ENCODE measurements around the gene IGLL1.
"Not testable (repeated sequence)": the region's sequence is repeated elsewhere in the genome, so short reads cannot be mapped to it uniquely, and the experiment has no call there.

Gene IGLL1

GRCh38 chr22:23547818-23548500, 32.1 kb downstream of the IGLL1 start:
- Histone ChIP-seq H3K27me3 (ENCODE audit: control insufficient read depth, insufficient read depth, low read length) (peaks cover 14% of the 10 kb centered on the region), H3K9me3 (replicated peaks; ENCODE audit: low read length) (no peaks in the 10 kb centered on the region), H3K9ac (ENCODE audit: low read depth, low read length) (no peak overlapping the region), H3K4me2 (ENCODE audit: low read length) (no peak overlapping the region), H3K36me3 (ENCODE audit: insufficient read depth, low read length) (no peaks in the 10 kb centered on the region), H3K4me3 (ENCODE audit: low read length) (no peak overlapping the region), H3K4me1 (ENCODE audit: control insufficient read depth, insufficient read depth, low read length) (no peaks in the 10 kb centered on the region)

DNA sequence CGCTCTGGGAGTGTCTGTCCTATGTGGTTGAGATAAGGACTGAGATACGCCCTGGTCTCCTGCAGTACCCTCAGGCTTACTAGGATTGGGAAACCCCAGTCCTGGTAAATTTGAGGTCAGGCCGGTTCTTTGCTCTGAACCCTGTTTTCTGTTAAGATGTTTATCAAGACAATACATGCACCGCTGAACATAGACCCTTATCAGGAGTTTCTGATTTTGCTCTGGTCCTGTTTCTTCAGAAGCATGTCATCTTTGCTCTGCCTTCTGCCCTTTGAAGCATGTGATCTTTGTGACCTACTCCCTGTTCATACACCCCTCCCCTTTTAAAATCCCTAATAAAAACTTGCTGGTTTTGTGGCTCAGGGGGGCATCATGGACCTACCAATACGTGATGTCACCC, 32.7 kb downstream of the IGLL1 start:
- H3K27me3 ChIP-seq (ENCODE audit: control insufficient read depth, insufficient read depth, low read length) = peaks cover 18% of the 10 kb centered on the region
- H3K4me3 ChIP-seq (ENCODE audit: low read length); H3K9ac ChIP-seq (ENCODE audit: low read depth, low read length); H3K4me1 ChIP-seq (ENCODE audit: control insufficient read depth, insufficient read depth, low read length); H3K4me2 ChIP-seq (ENCODE audit: low read length); H3K9me3 ChIP-seq (replicated peaks; ENCODE audit: low read length); H3K36me3 ChIP-seq (ENCODE audit: insufficient read depth, low read length): not testable (repeated sequence)

- Histone ChIP-seq H3K9me3 (replicated peaks; ENCODE audit: low read length) (no peaks in the 10 kb centered on the region), H3K4me1 (ENCODE audit: control insufficient read depth, insufficient read depth, low read length) (no peaks in the 10 kb centered on the region), H3K4me3 (ENCODE audit: low read length) (no peak overlapping the region), H3K9ac (ENCODE audit: low read depth, low read length) (no peak overlapping the region), H3K27me3 (ENCODE audit: control insufficient read depth, insufficient read depth, low read length) (peaks cover 28% of the 10 kb centered on the region), H3K4me2 (ENCODE audit: low read length) (no peak overlapping the region), H3K36me3 (ENCODE audit: insufficient read depth, low read length) (no peaks in the 10 kb centered on the region)
These were observed 35.2 kb downstream of the IGLL1 start for GRCh38 chr22:23544852-23545251.

- peaks cover 35% of the 10 kb centered on the region for H3K27me3 ChIP-seq (ENCODE audit: control insufficient read depth, insufficient read depth, low read length)
- not testable (repeated sequence) for H3K9ac ChIP-seq (ENCODE audit: low read depth, low read length); H3K4me1 ChIP-seq (ENCODE audit: control insufficient read depth, insufficient read depth, low read length); H3K4me2 ChIP-seq (ENCODE audit: low read length); H3K9me3 ChIP-seq (replicated peaks; ENCODE audit: low read length); H3K36me3 ChIP-seq (ENCODE audit: insufficient read depth, low read length); H3K4me3 ChIP-seq (ENCODE audit: low read length)
These were observed 36.5 kb downstream of the IGLL1 start for GRCh38 chr22:23543506-23544000.

DNA sequence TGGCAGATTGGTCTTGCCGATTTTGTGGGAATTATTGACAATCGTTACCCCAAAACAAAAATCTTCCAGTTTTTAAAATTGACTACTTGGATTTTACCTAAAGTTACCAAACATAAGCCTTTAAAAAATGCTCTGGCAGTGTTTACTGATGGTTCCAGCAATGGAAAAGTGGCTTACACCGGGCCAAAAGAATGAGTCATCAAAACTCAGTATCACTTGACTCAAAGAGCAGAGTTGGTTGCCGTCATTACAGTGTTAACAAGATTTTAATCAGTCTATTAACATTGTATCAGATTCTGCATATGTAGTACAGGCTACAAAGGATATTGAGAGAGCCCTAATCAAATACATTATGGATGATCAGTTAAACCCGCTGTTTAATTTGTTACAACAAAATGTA, 37.2 kb downstream of the IGLL1 start:
- no peaks in the 10 kb centered on the region for H3K36me3 ChIP-seq (ENCODE audit: insufficient read depth, low read length)
- no peak overlapping the region for H3K4me2 ChIP-seq (ENCODE audit: low read length)
- no peaks in the 10 kb centered on the region for H3K9me3 ChIP-seq (replicated peaks; ENCODE audit: low read length)
- H3K4me1 ChIP-seq (ENCODE audit: control insufficient read depth, insufficient read depth, low read length) = no peaks in the 10 kb centered on the region
- H3K27me3 ChIP-seq (ENCODE audit: control insufficient read depth, insufficient read depth, low read length) = peaks cover 39% of the 10 kb centered on the region
- no peak overlapping the region for H3K9ac ChIP-seq (ENCODE audit: low read depth, low read length)
- no peak overlapping the region for H3K4me3 ChIP-seq (ENCODE audit: low read length)

DNA sequence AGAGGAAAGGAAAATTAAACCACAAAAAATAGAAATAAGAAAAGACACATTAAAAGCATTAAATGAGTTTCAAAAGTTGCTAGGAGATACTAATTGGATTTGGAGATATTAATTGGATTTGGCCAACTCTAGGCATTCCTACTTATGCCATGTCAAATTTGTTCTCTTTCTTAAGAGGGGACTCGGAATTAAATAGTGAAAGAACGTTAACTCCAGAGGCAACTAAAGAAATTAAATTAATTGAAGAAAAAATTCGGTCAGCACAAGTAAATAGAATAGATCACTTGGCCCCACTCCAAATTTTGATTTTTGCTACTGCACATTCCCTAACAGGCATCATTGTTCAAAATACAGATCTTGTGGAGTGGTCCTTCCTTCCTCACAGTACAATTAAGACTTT, 37.7 kb downstream of the IGLL1 start:
- H3K4me2 ChIP-seq (ENCODE audit: low read length); H3K4me1 ChIP-seq (ENCODE audit: control insufficient read depth, insufficient read depth, low read length); H3K36me3 ChIP-seq (ENCODE audit: insufficient read depth, low read length); H3K4me3 ChIP-seq (ENCODE audit: low read length); H3K9me3 ChIP-seq (replicated peaks; ENCODE audit: low read length); H3K9ac ChIP-seq (ENCODE audit: low read depth, low read length): not testable (repeated sequence)
- peaks cover 42% of the 10 kb centered on the region for H3K27me3 ChIP-seq (ENCODE audit: control insufficient read depth, insufficient read depth, low read length)

GRCh38 chr22:23541849-23542281, 38.2 kb downstream of the IGLL1 start:
- not testable (repeated sequence) for H3K4me2 ChIP-seq (ENCODE audit: low read length)

DNA sequence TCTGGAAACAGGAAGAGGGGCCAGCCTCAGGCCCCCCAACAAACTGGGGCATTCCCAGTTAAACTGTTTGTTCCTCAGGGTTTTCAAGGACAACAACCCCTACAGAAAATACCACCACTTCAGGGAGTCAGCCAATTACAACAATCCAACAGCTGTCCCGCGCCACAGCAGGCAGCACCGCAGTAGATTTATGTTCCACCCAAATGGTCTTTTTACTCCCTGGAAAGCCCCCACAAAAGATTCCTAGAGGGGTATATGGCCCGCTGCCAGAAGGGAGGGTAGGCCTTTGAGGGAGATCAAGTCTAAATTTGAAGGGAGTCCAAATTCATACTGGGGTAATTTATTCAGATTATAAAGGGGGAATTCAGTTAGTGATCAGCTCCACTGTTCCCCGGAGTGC, 39.3 kb downstream of the IGLL1 start:
- not testable (repeated sequence) for H3K4me1 ChIP-seq (ENCODE audit: control insufficient read depth, insufficient read depth, low read length); H3K4me2 ChIP-seq (ENCODE audit: low read length); H3K9me3 ChIP-seq (replicated peaks; ENCODE audit: low read length); H3K36me3 ChIP-seq (ENCODE audit: insufficient read depth, low read length); H3K9ac ChIP-seq (ENCODE audit: low read depth, low read length); H3K4me3 ChIP-seq (ENCODE audit: low read length)
- peaks cover 44% of the 10 kb centered on the region for H3K27me3 ChIP-seq (ENCODE audit: control insufficient read depth, insufficient read depth, low read length)

More at GRCh38 chr22:23541849-23542281, 38.2 kb downstream of the IGLL1 start:
- not testable (repeated sequence) for H3K36me3 ChIP-seq (ENCODE audit: insufficient read depth, low read length); H3K9ac ChIP-seq (ENCODE audit: low read depth, low read length); H3K4me1 ChIP-seq (ENCODE audit: control insufficient read depth, insufficient read depth, low read length); H3K9me3 ChIP-seq (replicated peaks; ENCODE audit: low read length); H3K4me3 ChIP-seq (ENCODE audit: low read length)
- peaks cover 44% of the 10 kb centered on the region for H3K27me3 ChIP-seq (ENCODE audit: control insufficient read depth, insufficient read depth, low read length)

GRCh38 chr22:23539839-23540198, 40.3 kb downstream of the IGLL1 start:
- H3K9me3 ChIP-seq (replicated peaks; ENCODE audit: low read length); H3K4me3 ChIP-seq (ENCODE audit: low read length); H3K4me2 ChIP-seq (ENCODE audit: low read length): not testable (repeated sequence)

DNA sequence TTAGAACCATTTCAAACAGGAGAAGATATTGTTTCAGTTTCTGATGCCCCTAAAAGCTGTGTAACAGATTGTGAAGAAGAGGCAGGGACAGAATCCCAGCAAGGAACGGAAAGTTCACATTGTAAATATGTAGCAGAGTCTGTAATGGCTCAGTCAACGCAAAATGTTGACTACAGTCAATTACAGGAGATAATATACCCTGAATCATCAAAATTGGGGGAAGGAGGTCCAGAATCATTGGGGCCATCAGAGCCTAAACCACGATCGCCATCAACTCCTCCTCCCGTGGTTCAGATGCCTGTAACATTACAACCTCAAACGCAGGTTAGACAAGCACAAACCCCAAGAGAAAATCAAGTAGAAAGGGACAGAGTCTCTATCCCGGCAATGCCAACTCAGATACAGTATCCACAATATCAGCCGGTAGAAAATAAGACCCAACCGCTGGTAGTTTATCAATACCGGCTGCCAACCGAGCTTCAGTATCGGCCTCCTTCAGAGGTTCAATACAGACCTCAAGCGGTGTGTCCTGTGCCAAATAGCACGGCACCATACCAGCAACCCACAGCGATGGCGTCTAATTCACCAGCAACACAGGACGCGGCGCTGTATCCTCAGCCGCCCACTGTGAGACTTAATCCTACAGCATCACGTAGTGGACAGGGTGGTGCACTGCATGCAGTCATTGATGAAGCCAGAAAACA, 40.8 kb downstream of the IGLL1 start:
- Histone ChIP-seq H3K36me3 (ENCODE audit: insufficient read depth, low read length) (no peaks in the 10 kb centered on the region), H3K9ac (ENCODE audit: low read depth, low read length) (no peak overlapping the region), H3K9me3 (replicated peaks; ENCODE audit: low read length) (no peaks in the 10 kb centered on the region), H3K4me3 (ENCODE audit: low read length) (no peak overlapping the region), H3K4me2 (ENCODE audit: low read length) (peak overlapping the region; percentile 69), H3K4me1 (ENCODE audit: control insufficient read depth, insufficient read depth, low read length) (no peaks in the 10 kb centered on the region), H3K27me3 (ENCODE audit: control insufficient read depth, insufficient read depth, low read length) (peaks cover 36% of the 10 kb centered on the region)

More at GRCh38 chr22:23539839-23540198, 40.3 kb downstream of the IGLL1 start:
- H3K4me1 ChIP-seq (ENCODE audit: control insufficient read depth, insufficient read depth, low read length); H3K36me3 ChIP-seq (ENCODE audit: insufficient read depth, low read length); H3K9ac ChIP-seq (ENCODE audit: low read depth, low read length): not testable (repeated sequence)
- peaks cover 41% of the 10 kb centered on the region for H3K27me3 ChIP-seq (ENCODE audit: control insufficient read depth, insufficient read depth, low read length)

- H3K4me3 ChIP-seq (ENCODE audit: low read length); H3K9me3 ChIP-seq (replicated peaks; ENCODE audit: low read length); H3K4me1 ChIP-seq (ENCODE audit: control insufficient read depth, insufficient read depth, low read length); H3K36me3 ChIP-seq (ENCODE audit: insufficient read depth, low read length); H3K4me2 ChIP-seq (ENCODE audit: low read length); H3K9ac ChIP-seq (ENCODE audit: low read depth, low read length): not testable (repeated sequence)
- peaks cover 30% of the 10 kb centered on the region for H3K27me3 ChIP-seq (ENCODE audit: control insufficient read depth, insufficient read depth, low read length)
These were observed 41.4 kb downstream of the IGLL1 start for GRCh38 chr22:23538696-23539030.

Measured in skeletal muscle satellite cell (primary cell).